Activated CD4-positive, alpha-beta T cell treated with anti-CD3 and anti-CD28 coated beads, Interleukin-10, Interleukin-2, amounts not matched to agents 100 ng/mL and 50 ng/mL, durations not matched to agents 16 hours and 8 hours (primary cell): ENCODE data around the gene EMCN.
A peak's percentile ranks its signal among the peaks of the same experiment; 100 is the strongest.
"Not testable (repeated sequence)": the region's sequence is repeated elsewhere in the genome, so short reads cannot be mapped to it uniquely, and the experiment has no call there.

Experiments used
- DNase-seq: peaks from one replicate; pipeline ENCODE4 v3.0.0-alpha.2; 2020

Gene EMCN

GRCh38 chr4:100517864-100518341 lies at the start of gene EMCN:
Gene EMCN, minus strand, starts transcription at chr4:100518022. Its CDS starts 108 bp downstream, at chr4:100517914.
- no peak for DNase-seq

- DNase-seq, result peak; percentile 33
Measured at GRCh38 chr4:100566396-100566795, 48.6 kb upstream of the EMCN start.

GRCh38 chr4:100557306-100557705 lies 39.5 kb upstream of the EMCN start:
- DNase-seq, result no peak

GRCh38 chr4:100555611-100556337 lies 38.0 kb upstream of the EMCN start:
- no peak for DNase-seq

- no peak for DNase-seq
Measured at GRCh38 chr4:100548200-100548560, 30.4 kb upstream of the EMCN start.

GRCh38 chr4:100547541-100548199 lies 29.8 kb upstream of the EMCN start:
- DNase-seq, result no peak

GRCh38 chr4:100545427-100545826 lies 27.6 kb upstream of the EMCN start:
- DNase-seq, result no peak

GRCh38 chr4:100540131-100540530 lies 22.3 kb upstream of the EMCN start:
- no peak for DNase-seq

GRCh38 chr4:100539706-100540105 lies 21.9 kb upstream of the EMCN start:
- DNase-seq, result peak; percentile 24

- no peak for DNase-seq
Measured at GRCh38 chr4:100533741-100534140, 15.9 kb upstream of the EMCN start.

- DNase-seq, result not testable (repeated sequence)
Measured at GRCh38 chr4:100530161-100530560, 12.3 kb upstream of the EMCN start.

GRCh38 chr4:100525686-100526085 lies 7.9 kb upstream of the EMCN start:
- no peak for DNase-seq

GRCh38 chr4:100519205-100519604 lies 1.4 kb upstream of the EMCN start:
- no peak for DNase-seq

- DNase-seq, result no peak
Measured at GRCh38 chr4:100516225-100516624, 1.6 kb downstream of the EMCN start.

- DNase-seq, result no peak
Measured at GRCh38 chr4:100511896-100512295, 5.9 kb downstream of the EMCN start.

GRCh38 chr4:100510551-100510950 lies 7.3 kb downstream of the EMCN start:
- DNase-seq, result no peak

GRCh38 chr4:100509386-100509785 lies 8.4 kb downstream of the EMCN start:
- no peak for DNase-seq

- no peak for DNase-seq
Measured at GRCh38 chr4:100508691-100509090, 9.1 kb downstream of the EMCN start.

GRCh38 chr4:100504086-100504874 lies 13.5 kb downstream of the EMCN start:
- DNase-seq, result no peak

- DNase-seq, result no peak
Measured at GRCh38 chr4:100497791-100498190, 20.0 kb downstream of the EMCN start.

- DNase-seq, result no peak
Measured at GRCh38 chr4:100495074-100495473, 22.7 kb downstream of the EMCN start.

GRCh38 chr4:100494166-100494565 lies 23.7 kb downstream of the EMCN start:
- no peak for DNase-seq

- no peak for DNase-seq
Measured at GRCh38 chr4:100493756-100494155, 24.1 kb downstream of the EMCN start.

- DNase-seq, result no peak
Measured at GRCh38 chr4:100492129-100492528, 25.7 kb downstream of the EMCN start.
